Measurements from ENCODE around the gene TTC21B. TPM values are rescaled to one million over a fixed set of nuclear protein-coding genes. Genes with fewer than 3 reads are reported as not detected.
A peak's percentile ranks its signal among the peaks of the same experiment; 100 is the strongest.

The TTC21B gene
- total and polyA plus RNA-seq, 8 donors, result 17.2 to 45.7 (median 41.7) TPM

- Histone ChIP-seq H3K4me1 (peaks cover 0 to 8% of the 10 kb centered on the region in 2 donors), H3K27me3 (no peaks in the 10 kb centered on the region), H3K9me3 (no peaks in the 10 kb centered on the region), H3K27ac (no peak overlapping the region), H3K4me3 (no peak overlapping the region), H3K36me3 (no peaks in the 10 kb centered on the region)
- intact Hi-C loops (cut with DNase I), result no loop called here
- no peak for TF ChIP-seq CTCF (IDR thresholded peaks at IDR 0.05)
- DNase-seq, result no peak
- no peak for ATAC-seq
Measured at GRCh38 chr2:165959371-165959770, 5.8 kb upstream of the TTC21B start.

GRCh38 chr2:165958313-165958960 lies 4.9 kb upstream of the TTC21B start:
- DNase-seq (no peak), ATAC-seq (no peak)
- no peaks in the 10 kb centered on the region for H3K27me3 ChIP-seq
- H3K27ac ChIP-seq, result no peak overlapping the region
- TF ChIP-seq CTCF (IDR thresholded peaks at IDR 0.05), result no peak
- H3K9me3 ChIP-seq, result no peaks in the 10 kb centered on the region
- no peak overlapping the region for H3K4me3 ChIP-seq
- no peaks in the 10 kb centered on the region for H3K36me3 ChIP-seq
- intact Hi-C loops (cut with DNase I), result no loop called here
- peaks cover 0 to 11% of the 10 kb centered on the region in 2 donors for H3K4me1 ChIP-seq

- DNase-seq, result peak in 1 of 4 donors; percentile 70
- H3K4me1 ChIP-seq, result peaks cover 0 to 20% of the 10 kb centered on the region in 2 donors
- ATAC-seq, result no peak
Measured at GRCh38 chr2:165957030-165957675, 3.6 kb upstream of the TTC21B start.

GRCh38 chr2:165953306-165953654 lies 296 bp downstream of the TTC21B start:
- peak; percentile 68 for ATAC-seq
- TF ChIP-seq CTCF (IDR thresholded peaks at IDR 0.05), result no peak
- DNase-seq, result no peak
- Histone ChIP-seq H3K36me3 (peaks cover 0 to 5% of the 10 kb centered on the region in 2 donors), H3K27ac (peak overlapping the region; percentile 77 to 88), H3K4me1 (peaks cover 0 to 24% of the 10 kb centered on the region in 2 donors), H3K27me3 (no peaks in the 10 kb centered on the region), H3K9me3 (no peaks in the 10 kb centered on the region), H3K4me3 (peak overlapping the region; percentile 71)
- intact Hi-C loops (cut with DNase I), result no loop called here

More at GRCh38 chr2:165957030-165957675, 3.6 kb upstream of the TTC21B start:
- TF ChIP-seq CTCF (IDR thresholded peaks at IDR 0.05), result no peak
- H3K36me3 ChIP-seq, result no peaks in the 10 kb centered on the region
- no peaks in the 10 kb centered on the region for H3K27me3 ChIP-seq
- no peak overlapping the region for H3K4me3 ChIP-seq
- intact Hi-C loops (cut with DNase I), result no loop called here
- H3K27ac ChIP-seq, result no peak overlapping the region
- H3K9me3 ChIP-seq, result no peaks in the 10 kb centered on the region

GRCh38 chr2:165952741-165953211 lies 800 bp downstream of the TTC21B start:
- Histone ChIP-seq H3K27ac (peak overlapping the region; percentile 77 to 88), H3K9me3 (no peaks in the 10 kb centered on the region), H3K27me3 (no peaks in the 10 kb centered on the region), H3K4me3 (peak overlapping the region; percentile 71), H3K4me1 (peaks cover 0 to 24% of the 10 kb centered on the region in 2 donors), H3K36me3 (peaks cover 0 to 10% of the 10 kb centered on the region in 2 donors)
- DNase-seq (peak in 2 of 4 donors; percentile 10 to 12), ATAC-seq (peak; percentile 4)
- no peak for TF ChIP-seq CTCF (IDR thresholded peaks at IDR 0.05)
- intact Hi-C loops (cut with DNase I), result no loop called here
